ENCODE results near the gene DEPDC7. TPM values are rescaled to one million over a fixed set of nuclear protein-coding genes. Genes with fewer than 3 reads are reported as not detected.

DEPDC7 gene
- total and polyA plus RNA-seq, 2 of the 13 experiments (the other 11 are each of a cell fraction or from before 2014, with no cell fraction given), result 17.3 to 33.3 TPM

DNA sequence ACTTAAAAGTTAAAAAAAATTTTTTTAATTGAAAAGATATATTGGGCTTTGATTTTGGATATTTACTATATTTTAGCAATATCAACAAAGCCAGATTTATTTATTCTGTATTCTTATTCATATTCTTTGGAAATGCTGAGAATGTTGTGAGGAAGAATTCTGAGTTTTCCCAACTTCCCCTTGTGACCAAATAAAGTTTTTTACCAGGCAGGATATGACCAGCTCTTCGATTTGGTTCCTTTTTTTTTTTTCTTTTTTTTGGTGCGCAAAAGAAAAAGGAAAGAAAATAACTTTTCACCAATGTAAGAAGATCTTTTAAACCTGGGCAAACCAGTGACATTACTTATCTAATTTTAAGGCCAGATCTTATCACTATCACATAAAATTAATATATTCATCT, 36.6 kb downstream of the DEPDC7 start (continued):
- TF ChIP-seq, protein P1, sequence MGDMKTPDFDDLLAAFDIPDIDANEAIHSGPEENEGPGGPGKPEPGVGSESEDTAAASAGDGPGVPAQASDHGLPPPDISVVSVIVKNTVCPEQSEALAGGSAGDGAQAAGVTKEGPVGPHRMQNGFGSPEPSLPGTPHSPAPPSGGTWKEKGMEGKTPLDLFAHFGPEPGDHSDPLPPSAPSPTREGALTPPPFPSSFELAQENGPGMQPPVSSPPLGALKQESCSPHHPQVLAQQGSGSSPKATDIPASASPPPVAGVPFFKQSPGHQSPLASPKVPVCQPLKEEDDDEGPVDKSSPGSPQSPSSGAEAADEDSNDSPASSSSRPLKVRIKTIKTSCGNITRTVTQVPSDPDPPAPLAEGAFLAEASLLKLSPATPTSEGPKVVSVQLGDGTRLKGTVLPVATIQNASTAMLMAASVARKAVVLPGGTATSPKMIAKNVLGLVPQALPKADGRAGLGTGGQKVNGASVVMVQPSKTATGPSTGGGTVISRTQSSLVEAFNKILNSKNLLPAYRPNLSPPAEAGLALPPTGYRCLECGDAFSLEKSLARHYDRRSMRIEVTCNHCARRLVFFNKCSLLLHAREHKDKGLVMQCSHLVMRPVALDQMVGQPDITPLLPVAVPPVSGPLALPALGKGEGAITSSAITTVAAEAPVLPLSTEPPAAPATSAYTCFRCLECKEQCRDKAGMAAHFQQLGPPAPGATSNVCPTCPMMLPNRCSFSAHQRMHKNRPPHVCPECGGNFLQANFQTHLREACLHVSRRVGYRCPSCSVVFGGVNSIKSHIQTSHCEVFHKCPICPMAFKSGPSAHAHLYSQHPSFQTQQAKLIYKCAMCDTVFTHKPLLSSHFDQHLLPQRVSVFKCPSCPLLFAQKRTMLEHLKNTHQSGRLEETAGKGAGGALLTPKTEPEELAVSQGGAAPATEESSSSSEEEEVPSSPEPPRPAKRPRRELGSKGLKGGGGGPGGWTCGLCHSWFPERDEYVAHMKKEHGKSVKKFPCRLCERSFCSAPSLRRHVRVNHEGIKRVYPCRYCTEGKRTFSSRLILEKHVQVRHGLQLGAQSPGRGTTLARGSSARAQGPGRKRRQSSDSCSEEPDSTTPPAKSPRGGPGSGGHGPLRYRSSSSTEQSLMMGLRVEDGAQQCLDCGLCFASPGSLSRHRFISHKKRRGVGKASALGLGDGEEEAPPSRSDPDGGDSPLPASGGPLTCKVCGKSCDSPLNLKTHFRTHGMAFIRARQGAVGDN (CRISPR knock-in tag; IDR thresholded peaks at IDR 0.05), result no peak
- TF ChIP-seq BCL3 (CRISPR knock-in tag; IDR thresholded peaks at IDR 0.05), result no peak
- TF ChIP-seq, protein P2, sequence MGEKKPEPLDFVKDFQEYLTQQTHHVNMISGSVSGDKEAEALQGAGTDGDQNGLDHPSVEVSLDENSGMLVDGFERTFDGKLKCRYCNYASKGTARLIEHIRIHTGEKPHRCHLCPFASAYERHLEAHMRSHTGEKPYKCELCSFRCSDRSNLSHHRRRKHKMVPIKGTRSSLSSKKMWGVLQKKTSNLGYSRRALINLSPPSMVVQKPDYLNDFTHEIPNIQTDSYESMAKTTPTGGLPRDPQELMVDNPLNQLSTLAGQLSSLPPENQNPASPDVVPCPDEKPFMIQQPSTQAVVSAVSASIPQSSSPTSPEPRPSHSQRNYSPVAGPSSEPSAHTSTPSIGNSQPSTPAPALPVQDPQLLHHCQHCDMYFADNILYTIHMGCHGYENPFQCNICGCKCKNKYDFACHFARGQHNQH (CRISPR knock-in tag; IDR thresholded peaks at IDR 0.05), result no peak
- TF ChIP-seq ZFX (CRISPR knock-in tag; IDR thresholded peaks at IDR 0.05; ENCODE audit: low read depth), result no peak
- no peak for TF ChIP-seq ZNF720 (CRISPR knock-in tag; IDR thresholded peaks at IDR 0.05)
- TF ChIP-seq ZNF75D (CRISPR knock-in tag; IDR thresholded peaks at IDR 0.05; ENCODE audit: borderline replicate concordance), result no peak

- CTCF ChIA-PET (ENCODE audit: low intra/inter-chr PET ratio, low total read pairs), result no interaction called here
- TF ChIP-seq CBX5 (CRISPR knock-in tag; IDR thresholded peaks at IDR 0.05; ENCODE audit: borderline replicate concordance), result no peak
- TF ChIP-seq, protein P3, sequence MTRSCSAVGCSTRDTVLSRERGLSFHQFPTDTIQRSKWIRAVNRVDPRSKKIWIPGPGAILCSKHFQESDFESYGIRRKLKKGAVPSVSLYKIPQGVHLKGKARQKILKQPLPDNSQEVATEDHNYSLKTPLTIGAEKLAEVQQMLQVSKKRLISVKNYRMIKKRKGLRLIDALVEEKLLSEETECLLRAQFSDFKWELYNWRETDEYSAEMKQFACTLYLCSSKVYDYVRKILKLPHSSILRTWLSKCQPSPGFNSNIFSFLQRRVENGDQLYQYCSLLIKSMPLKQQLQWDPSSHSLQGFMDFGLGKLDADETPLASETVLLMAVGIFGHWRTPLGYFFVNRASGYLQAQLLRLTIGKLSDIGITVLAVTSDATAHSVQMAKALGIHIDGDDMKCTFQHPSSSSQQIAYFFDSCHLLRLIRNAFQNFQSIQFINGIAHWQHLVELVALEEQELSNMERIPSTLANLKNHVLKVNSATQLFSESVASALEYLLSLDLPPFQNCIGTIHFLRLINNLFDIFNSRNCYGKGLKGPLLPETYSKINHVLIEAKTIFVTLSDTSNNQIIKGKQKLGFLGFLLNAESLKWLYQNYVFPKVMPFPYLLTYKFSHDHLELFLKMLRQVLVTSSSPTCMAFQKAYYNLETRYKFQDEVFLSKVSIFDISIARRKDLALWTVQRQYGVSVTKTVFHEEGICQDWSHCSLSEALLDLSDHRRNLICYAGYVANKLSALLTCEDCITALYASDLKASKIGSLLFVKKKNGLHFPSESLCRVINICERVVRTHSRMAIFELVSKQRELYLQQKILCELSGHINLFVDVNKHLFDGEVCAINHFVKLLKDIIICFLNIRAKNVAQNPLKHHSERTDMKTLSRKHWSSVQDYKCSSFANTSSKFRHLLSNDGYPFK (CRISPR knock-in tag; IDR thresholded peaks at IDR 0.05; ENCODE audit: borderline replicate concordance), result no peak
- TF ChIP-seq, protein P4, sequence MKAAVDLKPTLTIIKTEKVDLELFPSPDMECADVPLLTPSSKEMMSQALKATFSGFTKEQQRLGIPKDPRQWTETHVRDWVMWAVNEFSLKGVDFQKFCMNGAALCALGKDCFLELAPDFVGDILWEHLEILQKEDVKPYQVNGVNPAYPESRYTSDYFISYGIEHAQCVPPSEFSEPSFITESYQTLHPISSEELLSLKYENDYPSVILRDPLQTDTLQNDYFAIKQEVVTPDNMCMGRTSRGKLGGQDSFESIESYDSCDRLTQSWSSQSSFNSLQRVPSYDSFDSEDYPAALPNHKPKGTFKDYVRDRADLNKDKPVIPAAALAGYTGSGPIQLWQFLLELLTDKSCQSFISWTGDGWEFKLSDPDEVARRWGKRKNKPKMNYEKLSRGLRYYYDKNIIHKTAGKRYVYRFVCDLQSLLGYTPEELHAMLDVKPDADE (CRISPR knock-in tag; IDR thresholded peaks at IDR 0.05), result no peak
- TF ChIP-seq ZSCAN29 (CRISPR knock-in tag; conservative IDR thresholded peaks at IDR 0.05), result no peak
Observed at GRCh38 chr11:33055375-33055774, 39.7 kb downstream of the DEPDC7 start.

More at GRCh38 chr11:33055375-33055774, 39.7 kb downstream of the DEPDC7 start:
- in situ Hi-C loops (cut with HindIII; ENCODE audit: extremely low pct_ligation_motif_present, low pct_unique_long_range_greater_than_20kb), result no loop called here
- no TSS peak for BruUV-seq (replicated peaks)
- Histone ChIP-seq H3K27me3 (ENCODE audit: control insufficient read depth in 1 of 2, insufficient read depth in 2 of 2, low read length in 2 of 2) (no peaks in the 10 kb centered on the region), H4K20me1 (ENCODE audit: insufficient read depth, low read length) (no peaks in the 10 kb centered on the region), H3K36me3 (replicated peaks in 1 of 2; ENCODE audit: control insufficient read depth in 1 of 2, insufficient read depth in 2 of 2, low read length in 2 of 2) (peaks cover 0 to 3% of the 10 kb centered on the region in 2 experiments; a peak in 4 of 5 replicates), H3K4me3 (replicated peaks in 1 of 3; ENCODE audit: insufficient read depth in 1 of 3, low read depth in 2 of 3, low read length in 3 of 3) (no peak overlapping the region), H3K4me2 (ENCODE audit: low read depth, low read length) (no peak overlapping the region), H3K4me1 (ENCODE audit: insufficient read depth, low read length) (0 out of 2 replicates have a peak, but pooled peaks cover 8% of the 10 kb centered on the region), H3K9ac (ENCODE audit: insufficient read depth, low read depth, low read length) (no peak overlapping the region), H3K27ac (ENCODE audit: extremely low read length, insufficient read depth, low read length) (no peak overlapping the region), H2AFZ (ENCODE audit: low read length) (no peak overlapping the region), H3K79me2 (ENCODE audit: insufficient read depth, low read length) (no peaks in the 10 kb centered on the region), H3K9me3 (ENCODE audit: low read length) (no peaks in the 10 kb centered on the region)
- intact Hi-C loops (cut with micrococcal nuclease; ENCODE audit: unreplicated experiment), result no loop called here
- no peak for FAIRE-seq
- ATAC-seq, result no peak
- DNase-seq (ENCODE audit: low spot score), result no peak
- POLR2A ChIA-PET, result no interaction called here
